HG03103 (cell line): ENCODE data around the gene NRSN2.
A peak's percentile ranks its signal among the peaks of the same experiment; 100 is the strongest.
"Not testable (repeated sequence)": the region's sequence is repeated elsewhere in the genome, so short reads cannot be mapped to it uniquely, and the experiment has no call there.

Experiments
- ATAC-seq: cut with Tn5 transposase; IDR thresholded peaks from one replicate; pipeline ENCODE4 v1.9.1; 2021; ENCODE audit warnings: low read depth; ENCODE audit not compliant: unreplicated experiment

The NRSN2 gene

GRCh38 chr20:324177-325044 lies 22.5 kb upstream of the NRSN2 start:
- peak; percentile 37 for ATAC-seq

- peak; percentile 55 for ATAC-seq
Observed at GRCh38 chr20:325045-325888, 21.6 kb upstream of the NRSN2 start, which contains the start of gene SOX12. TSS of gene SOX12 (plus strand) at chr20:325552. CDS start at chr20:325925, 373 bp downstream.

- no peak for ATAC-seq
Observed at GRCh38 chr20:325889-326644, 20.8 kb upstream of the NRSN2 start.

- ATAC-seq = no peak
Observed at GRCh38 chr20:326645-327185, 20.2 kb upstream of the NRSN2 start.

- no peak for ATAC-seq
Observed at GRCh38 chr20:327186-328026, 19.5 kb upstream of the NRSN2 start.

- no peak for ATAC-seq
Observed at GRCh38 chr20:328027-328974, 18.6 kb upstream of the NRSN2 start.

GRCh38 chr20:328975-329695 lies 17.8 kb upstream of the NRSN2 start:
- ATAC-seq = no peak

GRCh38 chr20:329851-330232 lies 17.1 kb upstream of the NRSN2 start:
- no peak for ATAC-seq

GRCh38 chr20:330233-331149 lies 16.4 kb upstream of the NRSN2 start:
- no peak for ATAC-seq

- no peak for ATAC-seq
Observed at GRCh38 chr20:334578-334977, 12.3 kb upstream of the NRSN2 start.

GRCh38 chr20:336040-336439 lies 10.9 kb upstream of the NRSN2 start:
- ATAC-seq = not testable (repeated sequence)

GRCh38 chr20:341682-342081 lies 5.2 kb upstream of the NRSN2 start:
- ATAC-seq = no peak

GRCh38 chr20:343107-343506 lies 3.8 kb upstream of the NRSN2 start:
- ATAC-seq = no peak

GRCh38 chr20:346033-346639 lies 775 bp upstream of the NRSN2 start:
- ATAC-seq = no peak

- no peak for ATAC-seq
Observed at GRCh38 chr20:347317-347639, 367 bp downstream of the NRSN2 start.

GRCh38 chr20:347640-348484 lies 951 bp downstream of the NRSN2 start:
- peak; percentile 74 for ATAC-seq
